GM12891 (cell line): ENCODE data around the gene SLC2A9.

Experiments used
- DNase-seq: peaks from one replicate; pipeline ENCODE4 v3.0.0; 2011; ENCODE audit warnings: low spot score; ENCODE audit not compliant: insufficient read length
- FAIRE-seq: peaks from 2 replicates; lab custom pipeline; 2011; peaks lifted over from hg19 to GRCh38; lab: Jason Lieb, UNC
- PAX5 ChIP-seq: IDR thresholded peaks from 2 replicates; pipeline ENCODE4 v1.6.1; 2011; ENCODE audit warnings: low read length, moderate library complexity, mild to moderate bottlenecking; ENCODE audit not compliant: insufficient read depth, severe bottlenecking
- POLR2A ChIP-seq: IDR thresholded peaks from 2 replicates; pipeline ENCODE4 v1.6.1; 2011; ENCODE audit warnings: low read depth, low read length, control low read depth
- POLR2AphosphoS5 ChIP-seq: IDR thresholded peaks from 2 replicates; pipeline ENCODE4 v1.6.1; 2011; ENCODE audit warnings: low read depth, low read length, control low read depth
- POU2F2 ChIP-seq: IDR thresholded peaks from 2 replicates; pipeline ENCODE4 v1.6.1; 2011; ENCODE audit warnings: low read depth, mild to moderate bottlenecking, control low read depth, low read length, moderate library complexity
- SPI1 ChIP-seq: IDR thresholded peaks from 2 replicates; pipeline ENCODE4 v1.6.1; 2011; ENCODE audit warnings: low read depth, low read length, control low read depth
- TAF1 ChIP-seq: IDR thresholded peaks from 2 replicates; pipeline ENCODE4 v1.6.1; 2011; ENCODE audit warnings: low read depth, low read length, control low read depth

Gene SLC2A9

DNA sequence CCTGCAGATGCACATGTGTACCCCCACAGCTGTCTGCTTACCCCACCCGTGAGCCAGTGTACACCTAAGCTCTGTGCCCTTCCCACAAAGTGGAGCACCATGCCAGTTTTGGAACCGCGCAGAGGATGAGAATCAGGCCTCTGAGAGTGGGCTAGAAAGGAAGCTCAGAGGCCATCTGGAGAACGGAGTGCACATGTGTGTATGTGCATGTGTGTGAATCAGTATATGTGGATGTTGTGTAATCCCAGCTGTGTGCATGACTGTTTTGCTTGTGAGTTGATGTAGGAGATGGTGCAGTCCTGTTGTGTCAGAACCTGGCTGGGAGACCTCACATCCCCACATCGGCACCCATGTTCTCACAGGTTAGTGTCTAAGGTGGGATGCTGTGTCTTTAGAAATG is 146.9 kb downstream of the SLC2A9 start:
- DNase-seq (no peak), FAIRE-seq (no peak)
- no peak for TF ChIP-seq POU2F2
- no peak for TF ChIP-seq SPI1
- TF ChIP-seq PAX5 = no peak
- no peak for TF ChIP-seq TAF1
- no peak for TF ChIP-seq POLR2AphosphoS5
- no peak for TF ChIP-seq POLR2A

DNA sequence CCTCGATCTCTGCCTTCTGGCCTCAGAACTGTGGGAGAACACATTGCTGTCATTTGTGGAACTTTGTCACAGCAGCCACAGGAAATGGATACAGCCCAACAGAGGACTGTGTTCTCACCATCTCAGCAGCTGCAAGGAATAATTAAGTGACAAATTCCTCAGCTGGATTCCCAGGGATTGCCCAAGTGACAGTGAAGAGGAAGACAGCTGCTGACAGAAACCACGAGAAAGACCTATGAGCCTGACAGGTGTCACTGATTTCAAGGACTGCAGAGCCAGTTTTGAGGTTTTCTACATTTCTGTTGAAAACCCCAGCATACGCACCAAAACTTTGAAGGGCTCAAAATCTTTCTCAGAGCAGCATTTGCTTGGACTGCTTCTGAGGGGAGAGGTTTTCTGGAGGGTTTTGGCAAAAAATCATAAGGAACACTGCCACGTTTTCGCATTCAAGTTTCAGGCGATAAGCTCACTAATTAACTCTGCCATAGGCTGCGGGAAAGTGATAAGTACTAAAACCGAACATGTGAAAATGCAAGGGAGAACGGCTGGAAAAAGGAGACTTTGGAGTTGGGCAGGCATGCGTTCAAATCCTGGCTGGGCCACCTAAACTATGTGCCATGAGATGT is 151.0 kb downstream of the SLC2A9 start:
- FAIRE-seq = no peak
- TF ChIP-seq POLR2A (no peak), SPI1 (no peak), POLR2AphosphoS5 (no peak), TAF1 (no peak), POU2F2 (no peak), PAX5 (no peak)
- no peak for DNase-seq

DNA sequence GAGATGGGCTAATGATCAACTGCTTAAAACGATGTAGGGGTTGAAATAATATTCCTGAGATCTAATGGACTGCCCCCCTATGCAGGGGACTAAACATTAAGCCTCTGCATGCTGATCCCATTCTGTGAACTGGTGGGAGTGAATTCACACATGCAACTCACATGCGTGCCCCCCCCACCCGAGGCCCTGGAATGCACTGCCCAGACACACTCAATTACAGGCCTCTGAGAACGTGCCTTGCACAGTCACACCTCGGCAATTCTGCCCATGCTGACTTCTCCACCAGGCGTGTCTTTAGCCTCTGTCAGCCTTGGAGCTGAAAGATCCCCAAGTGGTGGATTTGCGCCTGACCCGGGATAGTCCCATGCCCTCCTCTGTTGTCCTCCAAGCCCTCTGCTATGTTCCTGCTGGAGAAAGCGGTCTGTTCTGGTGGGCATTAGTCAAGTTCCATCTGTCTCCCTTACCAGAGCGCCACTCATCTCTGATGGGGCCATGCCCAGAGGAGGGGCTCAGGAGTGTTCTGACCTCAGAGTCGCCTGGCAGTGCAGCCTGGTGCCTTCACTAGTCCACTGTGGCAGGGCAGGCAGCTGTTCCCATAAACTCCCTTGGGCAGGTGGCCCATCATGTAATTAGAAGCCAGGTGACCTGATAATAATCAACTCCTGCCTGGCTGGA is 153.4 kb downstream of the SLC2A9 start:
- no peak for TF ChIP-seq POLR2A
- TF ChIP-seq POLR2AphosphoS5 = no peak
- no peak for TF ChIP-seq SPI1
- no peak for TF ChIP-seq TAF1
- TF ChIP-seq PAX5 = no peak
- no peak for TF ChIP-seq POU2F2
- FAIRE-seq = no peak
- DNase-seq = no peak

DNA sequence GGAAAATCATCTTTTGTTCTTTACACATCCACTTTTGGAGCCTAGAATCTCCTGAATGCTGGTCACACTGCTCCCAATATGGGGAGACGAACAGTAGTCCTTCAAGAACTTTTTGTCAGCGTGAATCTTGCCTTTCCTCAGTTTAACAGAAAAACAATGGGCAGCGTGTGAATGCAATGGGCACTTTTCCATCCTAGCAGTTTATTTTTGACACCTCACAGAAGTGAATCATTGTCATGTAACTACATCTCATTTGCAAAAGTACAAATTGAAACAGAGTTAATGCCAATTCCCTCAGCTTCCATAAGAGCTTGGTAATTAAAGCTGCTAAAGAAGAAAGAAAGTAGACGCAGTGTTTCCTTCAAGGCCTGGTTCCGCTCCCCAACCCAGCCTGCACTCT is 154.4 kb downstream of the SLC2A9 start:
- TF ChIP-seq PAX5 = no peak
- TF ChIP-seq POLR2AphosphoS5 = no peak
- TF ChIP-seq TAF1 = no peak
- TF ChIP-seq POU2F2 = no peak
- no peak for TF ChIP-seq POLR2A
- no peak for TF ChIP-seq SPI1
- FAIRE-seq (no peak), DNase-seq (no peak)

DNA sequence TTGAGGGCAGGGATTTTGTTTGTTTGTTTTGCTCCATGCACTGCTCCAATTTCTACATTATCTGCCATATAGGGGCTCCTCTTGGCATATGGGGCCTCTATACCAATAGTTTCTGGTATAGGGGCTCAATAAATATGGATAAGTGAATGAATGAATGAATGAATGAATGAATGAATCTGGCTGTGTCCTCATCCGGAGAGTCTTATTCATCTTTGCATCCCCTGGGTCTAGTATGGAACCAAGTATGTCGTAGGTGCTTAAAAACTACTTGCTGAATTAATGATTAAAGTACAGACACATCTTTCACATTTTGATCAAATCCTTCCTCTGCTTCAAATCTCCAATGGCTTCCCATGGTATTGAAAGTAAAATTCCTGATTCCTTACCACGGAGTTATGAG is 159.7 kb downstream of the SLC2A9 start:
- TF ChIP-seq TAF1 (no peak), PAX5 (no peak), POLR2A (no peak), POU2F2 (no peak), POLR2AphosphoS5 (no peak), SPI1 (no peak)
- no peak for DNase-seq
- FAIRE-seq = no peak

DNA sequence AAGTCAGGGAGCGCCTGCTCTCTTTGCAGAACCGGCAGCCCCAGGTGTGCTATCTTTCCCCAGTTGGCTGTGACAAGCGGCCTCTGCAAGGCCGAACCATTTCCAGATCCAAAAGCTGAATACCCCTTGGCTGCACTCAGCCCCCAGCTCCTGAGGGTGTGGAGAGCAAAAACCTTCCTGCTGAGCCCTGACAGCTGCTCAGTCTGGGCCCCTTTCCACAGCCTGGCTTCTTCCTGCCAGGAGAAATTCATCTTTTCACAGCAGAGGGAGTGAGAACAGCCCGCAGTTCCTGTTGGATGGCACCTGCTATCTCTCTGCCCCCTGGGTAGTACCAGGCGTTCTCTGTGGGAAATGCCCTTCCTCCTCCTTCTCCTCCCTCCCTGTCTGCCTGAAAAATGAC is 161.5 kb downstream of the SLC2A9 start:
- DNase-seq (no peak), FAIRE-seq (no peak)
- no peak for TF ChIP-seq SPI1
- no peak for TF ChIP-seq POLR2AphosphoS5
- TF ChIP-seq POU2F2 = no peak
- TF ChIP-seq PAX5 = no peak
- no peak for TF ChIP-seq POLR2A
- no peak for TF ChIP-seq TAF1

DNA sequence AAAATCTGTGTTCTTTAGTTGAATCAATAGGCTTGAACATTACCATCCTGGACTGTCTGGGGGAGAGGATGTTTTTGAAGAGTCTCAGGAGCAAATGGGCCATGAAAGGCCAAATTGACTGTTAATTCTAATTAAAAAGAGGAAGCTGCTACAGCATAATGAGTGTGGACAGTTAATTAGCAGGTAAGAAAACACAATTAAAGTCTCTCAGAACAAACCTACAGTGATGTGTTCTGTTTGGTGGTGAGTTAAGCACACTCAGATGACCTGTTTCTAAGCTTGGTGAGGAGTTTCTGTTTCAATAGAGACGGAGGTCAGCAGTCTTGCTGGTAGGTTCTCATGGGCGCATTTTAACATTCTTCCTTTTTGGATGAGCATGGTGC is 171.8 kb downstream of the SLC2A9 start:
- FAIRE-seq (no peak), DNase-seq (no peak)
- TF ChIP-seq POLR2A (no peak), SPI1 (no peak), POU2F2 (no peak), TAF1 (no peak), POLR2AphosphoS5 (no peak), PAX5 (no peak)

DNA sequence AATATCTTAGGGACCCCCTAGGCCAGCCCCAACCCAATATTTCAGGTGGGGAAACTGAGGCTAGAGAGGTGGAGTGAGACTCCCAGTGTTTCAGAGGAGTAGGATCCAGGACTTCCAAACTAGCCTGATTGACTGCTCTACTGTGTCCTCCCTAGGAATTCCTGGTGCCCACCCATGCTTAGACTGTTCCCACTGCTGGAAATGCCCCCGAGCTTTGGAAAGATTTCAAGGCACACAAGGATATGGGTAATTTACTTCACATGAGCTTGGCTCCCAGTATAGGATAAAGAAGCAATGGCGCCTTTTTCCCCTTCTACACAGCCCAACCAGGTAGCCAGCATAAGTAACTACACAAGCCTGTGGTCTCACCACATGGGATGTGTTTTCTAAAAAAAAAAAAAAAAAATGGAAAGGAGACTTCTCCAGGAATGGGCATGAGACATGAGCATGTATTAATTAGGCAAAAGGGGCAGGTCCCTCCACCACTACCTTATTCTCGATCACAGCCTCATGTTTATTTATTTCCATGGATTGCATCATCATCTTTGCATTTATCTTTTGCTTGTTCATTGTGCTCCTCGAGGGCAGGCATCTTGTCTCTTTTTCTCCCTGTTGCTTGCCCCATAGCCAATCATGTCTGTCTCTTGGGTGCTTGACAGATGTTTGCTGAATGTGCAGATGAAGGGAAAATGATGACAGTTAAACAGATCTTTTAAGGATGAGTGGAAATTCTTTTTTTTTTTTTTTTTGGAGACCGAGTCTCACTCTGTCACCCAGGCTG is 173.1 kb downstream of the SLC2A9 start:
- FAIRE-seq (no peak), DNase-seq (no peak)
- TF ChIP-seq POU2F2 = no peak
- no peak for TF ChIP-seq SPI1
- no peak for TF ChIP-seq POLR2A
- no peak for TF ChIP-seq PAX5
- no peak for TF ChIP-seq POLR2AphosphoS5

DNA sequence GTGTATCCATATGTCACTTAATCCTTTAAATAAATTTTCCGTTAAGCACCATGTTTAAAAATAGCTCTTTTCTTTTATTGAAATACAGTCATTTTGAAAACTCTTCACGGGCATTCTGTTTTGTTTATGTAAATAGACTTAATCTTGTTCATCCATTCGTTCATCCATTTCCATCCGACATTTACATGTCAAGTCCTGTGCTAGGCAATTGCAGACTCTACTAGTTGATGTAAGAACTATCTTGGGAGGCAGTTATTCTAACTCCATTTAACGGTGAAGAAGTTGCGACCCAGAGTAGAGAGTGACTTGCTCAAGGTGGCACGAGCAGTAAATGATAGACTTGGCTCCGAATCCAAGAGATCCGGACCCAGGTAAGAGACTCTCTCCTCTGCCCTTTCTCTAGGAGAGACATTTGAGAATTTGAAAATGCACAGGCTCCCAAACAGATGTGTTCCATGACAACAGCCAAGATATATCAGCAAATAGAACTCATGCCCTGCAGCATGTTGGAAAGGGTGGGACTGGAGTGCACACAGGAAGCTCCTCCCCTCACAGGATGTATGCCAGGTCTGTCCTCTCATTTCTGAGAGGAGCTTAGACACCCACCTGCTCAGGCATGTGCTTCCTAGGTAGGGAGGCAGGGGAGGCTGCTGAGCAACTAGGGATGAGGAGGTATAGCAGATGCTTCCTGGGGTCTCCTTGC is 175.4 kb downstream of the SLC2A9 start:
- FAIRE-seq = no peak
- TF ChIP-seq POLR2A (no peak), TAF1 (no peak), POLR2AphosphoS5 (no peak)
- no peak for DNase-seq
